HCT116 (cell line): Measurements from ENCODE around the gene PNPLA5. TPM values are rescaled to one million over a fixed set of nuclear protein-coding genes. Genes with fewer than 3 reads are reported as not detected.

Experiments used
- ATAC-seq: fragments of 200-7000 bp; cut with Tn5 transposase; 2 replicates; pipeline ENCODE4 v1.9.1; 2020; ENCODE audit warnings: mild to moderate bottlenecking, moderate library complexity
- BruUV-seq: library from RNA; stranded (reverse); fragments of 400-500 nt; replicated peaks from 2 replicates; lab custom pipeline; 2021; lab: Mats Ljungman, UMichigan
- CTCF ChIA-PET: fragments of 300-600 bp; sonication (Branson Sonifier 250); formaldehyde crosslinking; loops from one replicate; lab custom pipeline; 2021; ENCODE audit warnings: antibody characterized with exemption; lab: Charles Lee
- POLR2A ChIA-PET: fragments of 300-600, 350-600 bp; sonication (Branson Sonifier 250); formaldehyde crosslinking; loops from one replicate; lab custom pipeline; 2021; ENCODE audit warnings: antibody characterized with exemption; lab: Charles Lee
- RAD21 ChIA-PET, 2 experiments: fragments of 300-600 bp; sonication (Branson Sonifier 250); formaldehyde crosslinking; loops; one replicate each; lab custom pipeline; 2023; ENCODE audit warnings: low total read pairs in 2 of 2; ENCODE audit not compliant: uncharacterized antibody in 2 of 2, unreplicated experiment in 2 of 2, low non-redundant PET in 1 of 2; lab: Charles Lee
- DNase-seq: peaks from one replicate; pipeline ENCODE4 v3.0.0-alpha.2; 2010; ENCODE audit warnings: low read depth, low spot score
- H2AFZ ChIP-seq: fragments of 200-600 bp; shearing (Covaris generic), sonication (generic); 2 replicates; pipeline ENCODE4 v1.6.1; 2017; ENCODE audit warnings: low read depth, mixed run types, mixed read lengths, antibody characterized with exemption, low read length; ENCODE audit not compliant: poor library complexity, severe bottlenecking
- H3K27ac ChIP-seq: 2 replicates; pipeline ENCODE4 v1.5.1; 2012; ENCODE audit warnings: low read depth, low read length
- H3K27me3 ChIP-seq: fragments of 200-600 bp; sonication (generic); 2 replicates; pipeline ENCODE4 v1.6.1; 2016; ENCODE audit warnings: mixed run types, low read length, mixed read lengths; ENCODE audit not compliant: insufficient read depth
- H3K36me3 ChIP-seq, 2 experiments: fragments of 200-500 bp in 1 of 2; fragments of 200-600 bp in 1 of 2; sonication (Bioruptor generic) in 1 of 2; sonication (generic) in 1 of 2; 2 replicates each; pipeline versions ENCODE4 v1.5.1 to v1.6.1; 2014 to 2016; ENCODE audit warnings: low read length in 2 of 2, inconsistent platforms in 1 of 2, mixed read lengths in 1 of 2, mixed run types in 1 of 2; ENCODE audit not compliant: insufficient read depth in 2 of 2, control insufficient read depth in 1 of 2
- H3K4me1 ChIP-seq, 2 experiments: fragments of 200-600 bp in 1 of 2; sonication (generic) in 1 of 2; 2 replicates each; pipeline versions ENCODE4 v1.5.1 to v1.6.1; 2012 to 2017; ENCODE audit warnings: low read length in 2 of 2, inconsistent platforms in 1 of 2, mild to moderate bottlenecking in 1 of 2, mixed read lengths in 1 of 2, mixed run types in 1 of 2, moderate library complexity in 1 of 2; ENCODE audit not compliant: insufficient read depth in 2 of 2, control insufficient read depth in 1 of 2
- H3K4me2 ChIP-seq: fragments of 200-600 bp; sonication (generic); 2 replicates; pipeline ENCODE4 v1.6.1; 2017; ENCODE audit warnings: mixed run types, low read length, mixed read lengths
- H3K4me3 ChIP-seq, 2 experiments: fragments of 200-600 bp in 1 of 2; sonication (generic) in 1 of 2; replicated peaks in 1 of 2; 2 replicates each; pipeline ENCODE4 v1.5.1; 2011 to 2016; ENCODE audit warnings: low read length in 2 of 2, control low read depth in 1 of 2, low read depth in 1 of 2, mild to moderate bottlenecking in 1 of 2, mixed read lengths in 1 of 2, mixed run types in 1 of 2
- H3K79me2 ChIP-seq: fragments of 200-600 bp; sonication (generic); 2 replicates; pipeline ENCODE4 v1.6.1; 2017; ENCODE audit warnings: mild to moderate bottlenecking, mixed run types, low read length, moderate library complexity, mixed read lengths; ENCODE audit not compliant: insufficient read depth
- H3K9ac ChIP-seq: fragments of 200-600 bp; sonication (generic); 2 replicates; pipeline ENCODE4 v1.6.1; 2016; ENCODE audit warnings: low read length, mixed read lengths
- H3K9me2 ChIP-seq: fragments of 200-600 bp; sonication (generic), shearing (Covaris generic); 2 replicates; pipeline ENCODE4 v1.6.1; 2017; ENCODE audit warnings: mixed run types, mild to moderate bottlenecking, moderate library complexity; ENCODE audit not compliant: insufficient read depth
- H3K9me3 ChIP-seq, 2 experiments: fragments of 200-500 bp in 1 of 2; fragments of 200-600 bp in 1 of 2; sonication (Bioruptor generic) in 1 of 2; sonication (generic) in 1 of 2; 2 replicates each; pipeline ENCODE4 v1.6.1; 2014 to 2017; ENCODE audit warnings: low read length in 2 of 2, mixed read lengths in 2 of 2, inconsistent platforms in 1 of 2, low read depth in 1 of 2, mild to moderate bottlenecking in 1 of 2, mixed run types in 1 of 2, moderate library complexity in 1 of 2; ENCODE audit not compliant: control insufficient read depth in 1 of 2, insufficient read depth in 1 of 2
- H4K20me1 ChIP-seq: fragments of 200-600 bp; sonication (generic), shearing (Covaris generic); 2 replicates; pipeline ENCODE4 v1.6.1; 2017; ENCODE audit warnings: mixed run types, mild to moderate bottlenecking, moderate library complexity; ENCODE audit not compliant: insufficient read depth
- CBX3 ChIP-seq: IDR thresholded peaks from 2 replicates; pipeline ENCODE4 v1.6.1; 2012; ENCODE audit warnings: low read depth
- CEBPB ChIP-seq: IDR thresholded peaks from 2 replicates; pipeline ENCODE4 v1.6.1; 2012; ENCODE audit warnings: low read depth
- EGR1 ChIP-seq: IDR thresholded peaks from 2 replicates; pipeline ENCODE4 v1.6.1; 2012; ENCODE audit warnings: low read depth
- EZH2 ChIP-seq: fragments of 200-600 bp; sonication (generic); IDR thresholded peaks from 2 replicates; pipeline ENCODE4 v1.6.1; 2017; ENCODE audit warnings: antibody characterized with exemption, mixed run types
- EZH2phosphoT487 ChIP-seq: fragments of 200-600 bp; IDR thresholded peaks from 2 replicates; pipeline ENCODE4 v1.6.1; 2018; ENCODE audit warnings: antibody characterized with exemption, borderline replicate concordance
- JUND ChIP-seq: IDR thresholded peaks from 2 replicates; pipeline ENCODE4 v1.6.1; 2012
- POLR2A ChIP-seq: IDR thresholded peaks from 2 replicates; pipeline ENCODE4 v1.7.0; 2011; ENCODE audit warnings: borderline replicate concordance; ENCODE audit not compliant: insufficient read depth, insufficient read length; ENCODE audit errors: extremely low read depth
- REST ChIP-seq: IDR thresholded peaks from 2 replicates; pipeline ENCODE4 v1.6.1; 2012; ENCODE audit warnings: low read depth
- SIN3A ChIP-seq: IDR thresholded peaks from 2 replicates; pipeline ENCODE4 v1.6.1; 2012; ENCODE audit warnings: low read depth
- SP1 ChIP-seq: IDR thresholded peaks from 2 replicates; pipeline ENCODE4 v1.6.1; 2012; ENCODE audit warnings: low read depth
- SRF ChIP-seq: IDR thresholded peaks from 2 replicates; pipeline ENCODE4 v1.6.1; 2012; ENCODE audit warnings: low read depth
- TCF7L2 ChIP-seq: IDR thresholded peaks from 2 replicates; pipeline ENCODE4 v1.7.0; 2011; ENCODE audit warnings: borderline replicate concordance, inconsistent platforms; ENCODE audit not compliant: insufficient read depth, insufficient read length; ENCODE audit errors: extremely low read depth
- intact Hi-C: fragments of 100-400 bp; cut with micrococcal nuclease; formaldehyde crosslinking; loops from 2 replicates; pipeline ENCODE4 v1.10.0; 2022
- total RNA-seq: library from RNA; stranded (reverse); gene quantifications from one replicate; pipeline ENCODE4 v1.2.1, GENCODE V29; 2021; ENCODE audit not compliant: unreplicated experiment

PNPLA5 gene
- total RNA-seq, 1 experiment from 2014 or later, result 2.9 TPM

DNA sequence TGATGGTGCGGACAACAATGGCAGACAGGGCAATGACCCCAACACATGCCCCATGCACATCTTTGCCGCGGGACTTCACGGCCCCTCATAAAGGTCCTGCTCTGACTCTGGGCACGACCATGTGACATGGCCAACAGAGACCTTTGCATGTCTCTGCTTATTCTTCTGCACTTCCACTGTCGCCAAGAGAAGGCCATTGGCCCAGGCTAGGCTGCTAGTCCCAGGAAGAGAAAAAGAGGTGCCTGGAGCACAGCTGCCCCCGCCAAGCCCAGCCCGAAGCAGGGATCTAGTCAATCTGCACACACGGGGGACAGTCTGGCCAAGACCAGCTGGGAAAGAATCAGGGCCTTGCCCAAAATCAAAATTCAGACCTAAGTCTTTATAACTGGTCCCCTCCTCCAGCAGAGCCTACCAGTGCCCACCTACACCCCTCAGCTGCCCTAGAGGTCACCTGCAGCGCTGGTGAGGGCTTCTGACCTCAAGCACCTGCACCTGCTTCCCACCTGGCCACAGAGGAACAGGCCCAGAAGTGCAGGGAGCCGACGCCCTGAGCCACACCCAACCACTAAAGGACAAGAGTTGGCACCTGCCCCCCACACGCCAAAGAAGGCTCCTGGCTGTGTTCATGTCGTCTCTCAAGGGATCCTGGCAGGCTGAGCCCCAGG is 37.6 kb downstream of the PNPLA5 start:
- H3K79me2 ChIP-seq, result peaks cover 73% of the 10 kb centered on the region
- no peak overlapping the region for H3K9ac ChIP-seq
- intact Hi-C loops, result no loop called here
- H2AFZ ChIP-seq, result no peak overlapping the region
- ChIA-PET RAD21 (no interaction called here), CTCF (no interaction called here), POLR2A (no interaction called here)
- H3K4me3 ChIP-seq, result no peak overlapping the region
- peaks cover 0 to 6% of the 10 kb centered on the region in 2 experiments; a peak in 1 of 4 replicates for H3K4me1 ChIP-seq
- H4K20me1 ChIP-seq, result no peaks in the 10 kb centered on the region
- ATAC-seq (no peak), DNase-seq (no peak)
- H3K9me3 ChIP-seq, result peaks cover 0 to 3% of the 10 kb centered on the region in 2 experiments; a peak in 1 of 4 replicates
- TF ChIP-seq CBX3 (no peak), TCF7L2 (no peak), EZH2phosphoT487 (no peak), SP1 (no peak), SIN3A (no peak), EZH2 (no peak), JUND (no peak), EGR1 (no peak), CEBPB (no peak), POLR2A (no peak), REST (no peak), SRF (no peak)
- H3K27me3 ChIP-seq, result peaks cover 7% of the 10 kb centered on the region; the same call in 1 of the 2 replicates
- no TSS peak for BruUV-seq
- H3K4me2 ChIP-seq, result no peak overlapping the region
- H3K36me3 ChIP-seq, result no peaks in the 10 kb centered on the region
- no peak overlapping the region for H3K27ac ChIP-seq
- H3K9me2 ChIP-seq, result no peaks in the 10 kb centered on the region
